Memory B cell (primary cell): Measurements from ENCODE around the gene SAMHD1.
A peak's percentile ranks its signal among the peaks of the same experiment; 100 is the strongest.
"Not testable (repeated sequence)": the region's sequence is repeated elsewhere in the genome, so short reads cannot be mapped to it uniquely, and the experiment has no call there.

ENCODE experiments used
- ATAC-seq: fragments of 150-1000 bp; cut with Tn5 transposase; 2 replicates; pipeline ENCODE4 v1.10.0; 2021; ENCODE audit warnings: low read depth, mild to moderate bottlenecking, moderate library complexity
- DNase-seq, 2 donors: peaks; one replicate each; pipeline ENCODE4 v3.0.0; 2022; ENCODE audit warnings: low spot score in 2 of 2
- H3K27ac Mint-ChIP-seq: one replicate; pipeline ENCODE4 v1.8.0; 2022; ENCODE audit warnings: mild to moderate bottlenecking, moderate library complexity, mixed read lengths
- H3K27me3 Mint-ChIP-seq: one replicate; pipeline ENCODE4 v1.8.0; 2022; ENCODE audit warnings: mixed read lengths
- H3K36me3 Mint-ChIP-seq: one replicate; pipeline ENCODE4 v1.8.0; 2022; ENCODE audit warnings: mild to moderate bottlenecking, mixed read lengths
- H3K4me1 Mint-ChIP-seq: one replicate; pipeline ENCODE4 v1.8.0; 2022; ENCODE audit warnings: mixed read lengths
- H3K4me3 Mint-ChIP-seq: one replicate; pipeline ENCODE4 v1.8.0; 2022; ENCODE audit warnings: mild to moderate bottlenecking, moderate library complexity, mixed read lengths
- H3K9me3 Mint-ChIP-seq: one replicate; pipeline ENCODE4 v1.8.0; 2022; ENCODE audit warnings: mixed read lengths

The SAMHD1 gene

DNA sequence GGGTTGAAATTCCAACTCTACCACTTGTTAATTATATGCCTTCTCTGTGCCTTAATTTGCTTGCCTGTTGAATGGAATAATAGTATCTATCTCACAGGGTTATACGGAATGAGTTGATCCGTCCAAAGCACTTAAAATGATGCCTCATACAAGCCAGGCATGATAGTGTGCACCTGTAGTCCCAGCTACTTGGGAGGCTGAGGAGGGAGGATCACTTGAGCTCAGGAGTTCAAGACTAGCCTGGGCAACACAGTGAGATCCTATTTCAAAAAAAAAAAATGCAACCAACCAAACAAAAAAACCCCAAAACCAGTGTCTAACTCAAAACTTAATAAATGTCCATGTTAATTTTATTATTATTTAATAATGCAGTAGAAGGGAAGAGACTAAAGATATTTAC lies 35.3 kb downstream of the SAMHD1 start:
- ATAC-seq: no peak
- Mint-ChIP-seq H3K4me1 (peaks cover 2% of the 10 kb centered on the region), H3K9me3 (no peaks in the 10 kb centered on the region), H3K27ac (no peak overlapping the region), H3K4me3 (no peak overlapping the region), H3K36me3 (peaks cover 9% of the 10 kb centered on the region), H3K27me3 (no peaks in the 10 kb centered on the region)
- DNase-seq: no peak

DNA sequence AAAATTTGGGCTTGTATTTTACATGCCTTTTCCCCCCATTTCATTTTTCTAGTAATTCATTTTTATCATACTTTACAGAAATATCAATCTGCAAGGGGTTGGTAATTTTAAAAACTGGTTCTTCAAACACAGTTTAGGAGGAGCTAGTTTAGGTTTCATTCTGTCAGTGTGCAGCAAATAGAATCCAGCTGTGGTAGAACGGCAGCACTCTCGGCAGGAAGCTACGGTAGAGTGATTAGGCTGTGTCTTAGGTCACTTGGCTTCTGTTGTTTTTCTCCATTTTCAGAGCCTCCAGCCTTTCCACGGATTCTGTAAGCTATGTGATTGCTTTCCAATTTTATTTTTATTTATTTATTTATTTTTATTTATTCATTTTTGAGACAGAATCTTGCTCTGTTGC lies 42.9 kb downstream of the SAMHD1 start:
- Mint-ChIP-seq H3K4me1 (no peaks in the 10 kb centered on the region), H3K36me3 (peaks cover 10% of the 10 kb centered on the region), H3K27ac (no peak overlapping the region), H3K27me3 (no peaks in the 10 kb centered on the region), H3K4me3 (no peak overlapping the region), H3K9me3 (no peaks in the 10 kb centered on the region)
- DNase-seq: no peak
- peak; percentile 90 for ATAC-seq

DNA sequence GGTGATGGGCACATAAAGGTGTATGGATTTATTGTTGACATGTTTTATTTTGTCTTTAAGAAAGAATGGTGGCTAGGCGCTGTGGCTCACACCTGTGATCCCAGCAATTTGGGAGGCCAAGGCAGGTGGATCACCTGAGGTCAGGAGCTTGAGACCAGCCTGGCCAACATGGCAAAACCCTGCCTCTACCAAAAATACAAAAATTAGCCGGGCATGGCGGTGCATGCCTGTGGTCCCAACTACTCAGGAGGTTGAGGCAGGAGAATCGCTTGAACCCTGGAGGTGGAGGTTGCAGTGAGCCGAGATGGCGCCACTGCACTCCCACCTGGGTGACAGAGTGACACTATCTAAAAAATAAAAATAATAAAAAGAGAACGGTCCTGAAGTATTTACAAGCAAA lies 45.4 kb downstream of the SAMHD1 start:
- H3K27ac Mint-ChIP-seq, H3K4me3 Mint-ChIP-seq, H3K9me3 Mint-ChIP-seq, ATAC-seq, H3K4me1 Mint-ChIP-seq, H3K27me3 Mint-ChIP-seq, DNase-seq: not testable (repeated sequence)
- H3K36me3 Mint-ChIP-seq: peaks cover 11% of the 10 kb centered on the region

DNA sequence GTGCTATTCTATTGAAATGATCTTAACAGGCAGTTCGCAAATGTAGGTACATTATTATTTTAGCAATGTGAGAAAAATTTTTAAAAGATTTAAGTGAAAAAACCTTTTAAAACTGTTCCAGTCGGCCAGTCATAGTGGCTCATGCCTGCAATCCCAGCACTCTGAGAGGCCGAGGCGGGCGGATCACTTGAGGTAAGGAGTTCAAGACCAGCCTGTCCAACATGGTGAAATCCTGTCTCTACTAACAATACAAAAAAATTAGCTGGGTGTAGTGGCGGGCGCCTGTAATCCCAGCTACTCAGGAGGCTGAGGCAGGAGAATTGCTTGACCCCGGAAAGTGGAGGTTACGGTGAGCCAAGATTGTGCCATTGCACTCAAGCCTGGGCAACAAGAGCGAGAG lies 45.9 kb downstream of the SAMHD1 start:
- H3K27me3 Mint-ChIP-seq, DNase-seq, H3K4me1 Mint-ChIP-seq, H3K4me3 Mint-ChIP-seq, ATAC-seq, H3K27ac Mint-ChIP-seq, H3K9me3 Mint-ChIP-seq: not testable (repeated sequence)
- H3K36me3 Mint-ChIP-seq: peaks cover 13% of the 10 kb centered on the region

DNA sequence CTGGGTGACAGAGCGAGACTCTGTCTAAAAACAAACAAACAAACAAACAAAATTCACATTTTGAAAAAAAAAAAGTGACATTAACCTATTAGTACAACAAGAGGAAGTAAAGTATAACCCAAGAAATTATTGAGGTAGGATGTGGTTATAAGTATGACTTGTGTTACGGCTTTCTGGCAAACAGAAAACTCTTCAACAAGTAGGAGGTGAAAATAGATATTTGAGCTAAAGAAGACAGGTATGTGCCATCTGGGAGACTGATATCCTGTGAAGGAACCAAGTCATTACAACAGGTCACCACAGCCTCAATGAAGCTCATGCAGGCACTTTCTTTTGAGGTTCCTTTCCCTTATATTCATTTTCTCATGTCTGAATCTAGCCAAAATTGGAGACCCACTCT lies 46.8 kb downstream of the SAMHD1 start:
- Mint-ChIP-seq H3K9me3 (no peaks in the 10 kb centered on the region), H3K27me3 (no peaks in the 10 kb centered on the region), H3K36me3 (peaks cover 13% of the 10 kb centered on the region), H3K27ac (no peak overlapping the region), H3K4me1 (no peaks in the 10 kb centered on the region), H3K4me3 (no peak overlapping the region)
- ATAC-seq (no peak), DNase-seq (no peak)

DNA sequence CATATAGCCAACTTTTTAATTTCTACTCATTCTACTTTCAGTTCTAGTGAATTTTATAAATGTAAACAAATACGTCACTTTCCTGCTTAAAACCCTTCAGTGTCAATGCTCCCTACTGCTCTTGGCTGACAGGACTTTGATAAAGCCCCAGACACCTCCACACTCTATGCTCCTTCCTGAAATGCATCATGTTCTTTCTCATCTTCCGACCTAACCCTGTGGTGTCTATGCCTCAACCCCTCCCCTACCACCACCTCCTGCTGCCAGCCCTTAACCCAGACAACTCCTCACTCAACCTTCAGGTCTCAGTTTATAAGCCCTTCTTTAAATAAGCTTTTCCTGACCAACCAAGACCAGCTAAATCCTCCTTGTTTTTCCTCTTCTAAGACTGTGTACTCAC lies 56.5 kb downstream of the SAMHD1 start:
- no peaks in the 10 kb centered on the region for H3K4me1 Mint-ChIP-seq
- H3K9me3 Mint-ChIP-seq: no peaks in the 10 kb centered on the region
- no peaks in the 10 kb centered on the region for H3K27me3 Mint-ChIP-seq
- no peak overlapping the region for H3K4me3 Mint-ChIP-seq
- peaks cover 14% of the 10 kb centered on the region for H3K36me3 Mint-ChIP-seq
- DNase-seq (no peak), ATAC-seq (no peak)
- peak overlapping the region; percentile 19 for H3K27ac Mint-ChIP-seq

DNA sequence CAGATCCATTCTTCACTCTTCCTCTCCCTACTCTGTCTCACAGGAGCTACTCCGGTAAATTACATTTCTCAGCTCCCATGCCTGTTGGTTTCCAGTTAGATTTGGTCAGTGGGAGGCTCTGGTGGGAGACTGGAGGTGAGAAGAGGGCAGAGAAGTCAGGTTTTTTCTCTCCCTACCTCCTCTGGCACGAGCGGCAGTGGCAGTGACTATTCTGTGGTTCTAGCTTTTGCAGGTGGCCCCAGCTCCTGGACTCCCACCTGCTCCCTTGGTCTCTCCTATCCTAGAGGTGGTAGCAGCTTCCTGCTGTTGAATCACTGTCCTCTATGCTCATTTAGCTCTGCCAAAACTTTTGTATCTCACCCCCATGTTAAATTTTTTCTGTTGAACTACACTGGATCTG lies 57.7 kb downstream of the SAMHD1 start:
- Mint-ChIP-seq H3K27me3 (no peaks in the 10 kb centered on the region), H3K4me3 (no peak overlapping the region), H3K9me3 (no peaks in the 10 kb centered on the region), H3K27ac (no peak overlapping the region), H3K4me1 (no peaks in the 10 kb centered on the region), H3K36me3 (peaks cover 11% of the 10 kb centered on the region)
- ATAC-seq (no peak), DNase-seq (no peak)

DNA sequence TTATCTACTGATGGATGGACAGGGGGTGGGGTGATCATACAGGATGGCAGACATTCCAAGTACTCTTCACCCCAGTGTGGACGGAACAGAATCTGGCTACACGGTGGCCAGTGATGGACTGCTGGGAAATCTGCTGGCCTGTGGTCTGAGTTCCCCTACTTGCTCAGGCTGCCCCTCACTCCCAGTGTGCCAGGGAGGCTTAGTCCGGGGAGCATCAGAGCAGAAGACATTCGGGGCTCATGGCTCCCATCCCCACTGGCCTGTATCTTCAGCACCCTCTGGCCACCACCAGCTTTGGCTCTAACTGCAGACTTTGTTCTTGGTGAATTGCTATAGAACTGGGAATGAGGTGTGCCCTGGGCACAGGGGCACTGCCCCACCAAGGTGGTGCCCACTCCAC lies 60.3 kb downstream of the SAMHD1 start:
- DNase-seq (no peak), ATAC-seq (no peak)
- H3K27ac Mint-ChIP-seq: no peak overlapping the region
- H3K4me3 Mint-ChIP-seq: no peak overlapping the region
- peaks cover 9% of the 10 kb centered on the region for H3K4me1 Mint-ChIP-seq
- H3K36me3 Mint-ChIP-seq: peaks cover 5% of the 10 kb centered on the region
- no peaks in the 10 kb centered on the region for H3K27me3 Mint-ChIP-seq
- H3K9me3 Mint-ChIP-seq: no peaks in the 10 kb centered on the region

DNA sequence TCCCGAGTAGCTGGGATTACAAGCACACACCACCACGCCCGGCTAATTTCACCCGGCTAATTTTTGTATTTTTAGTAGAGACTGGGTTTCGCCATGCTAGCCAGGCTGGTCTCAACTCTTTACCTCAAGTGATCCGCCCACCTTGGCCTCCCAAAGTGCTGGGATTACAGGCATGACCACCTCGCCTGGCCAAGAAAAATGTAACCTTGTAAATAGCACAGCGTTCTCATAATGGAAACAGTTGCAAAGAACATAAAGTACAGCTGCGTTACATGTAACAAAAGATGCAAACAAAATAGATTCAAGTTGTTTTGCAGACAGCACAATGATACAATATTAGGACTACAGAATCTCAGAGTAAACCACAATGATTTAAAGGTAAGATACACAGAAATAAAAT lies 60.9 kb downstream of the SAMHD1 start:
- H3K27me3 Mint-ChIP-seq: no peaks in the 10 kb centered on the region
- no peak overlapping the region for H3K27ac Mint-ChIP-seq
- H3K9me3 Mint-ChIP-seq: no peaks in the 10 kb centered on the region
- no peak overlapping the region for H3K4me3 Mint-ChIP-seq
- peaks cover 5% of the 10 kb centered on the region for H3K36me3 Mint-ChIP-seq
- peaks cover 9% of the 10 kb centered on the region for H3K4me1 Mint-ChIP-seq
- ATAC-seq (no peak), DNase-seq (no peak)

DNA sequence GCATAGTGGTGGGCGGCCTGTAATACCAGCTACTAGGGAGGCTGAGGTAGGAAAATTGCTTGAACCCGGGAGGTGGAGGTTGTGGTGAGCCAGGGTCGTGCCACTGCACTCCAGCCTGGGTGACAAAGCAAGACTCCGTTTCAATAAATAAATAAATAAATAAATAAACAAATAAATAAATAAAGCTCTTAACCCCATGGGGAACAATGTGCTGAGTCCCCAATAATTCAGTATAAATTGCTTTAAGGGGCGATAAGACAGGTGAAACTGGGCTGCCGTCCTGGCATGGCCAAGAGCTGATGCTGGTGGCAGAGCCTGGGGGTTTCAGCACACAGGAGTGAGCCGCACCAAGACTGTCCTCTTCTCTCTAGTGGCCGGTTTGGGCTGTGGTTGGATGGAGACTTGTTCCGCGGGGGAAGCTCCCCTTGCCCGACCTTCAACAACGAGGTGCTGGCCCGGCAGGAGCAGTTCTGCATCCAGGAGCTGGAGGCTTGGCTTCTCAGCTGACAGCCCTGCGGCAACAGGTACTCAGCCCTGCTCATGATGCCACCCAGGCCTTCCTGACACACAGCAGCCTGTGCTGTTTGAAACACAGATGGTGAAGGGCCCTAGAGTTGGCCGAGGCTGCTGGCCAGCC lies 62.5 kb downstream of the SAMHD1 start:
- peaks cover 11% of the 10 kb centered on the region for H3K4me1 Mint-ChIP-seq
- no peak overlapping the region for H3K27ac Mint-ChIP-seq
- H3K4me3 Mint-ChIP-seq: no peak overlapping the region
- peaks cover 1% of the 10 kb centered on the region for H3K9me3 Mint-ChIP-seq
- DNase-seq (no peak), ATAC-seq (no peak)
- peaks cover 4% of the 10 kb centered on the region for H3K36me3 Mint-ChIP-seq
- H3K27me3 Mint-ChIP-seq: no peaks in the 10 kb centered on the region

DNA sequence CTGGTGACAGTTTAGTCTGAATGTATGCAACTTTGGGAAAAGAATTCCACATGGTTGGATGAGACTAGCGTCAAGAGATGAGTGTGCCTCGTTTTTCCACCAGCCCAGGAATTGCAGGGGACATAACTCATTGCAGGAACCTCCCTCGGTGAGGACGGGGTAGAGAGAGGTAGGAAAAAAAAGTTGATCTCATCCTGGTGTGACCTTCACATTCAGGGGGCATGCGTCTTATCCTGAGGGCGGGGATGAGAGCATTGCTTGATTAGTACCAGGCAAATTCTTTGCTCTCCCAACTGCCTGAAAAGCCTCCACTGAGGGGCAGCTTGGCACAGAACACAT lies 63.8 kb downstream of the SAMHD1 start:
- peaks cover 1% of the 10 kb centered on the region for H3K9me3 Mint-ChIP-seq
- H3K27ac Mint-ChIP-seq: no peak overlapping the region
- ATAC-seq (no peak), DNase-seq (no peak)
- no peaks in the 10 kb centered on the region for H3K27me3 Mint-ChIP-seq
- H3K36me3 Mint-ChIP-seq: no peaks in the 10 kb centered on the region
- no peak overlapping the region for H3K4me3 Mint-ChIP-seq
- H3K4me1 Mint-ChIP-seq: peaks cover 11% of the 10 kb centered on the region

DNA sequence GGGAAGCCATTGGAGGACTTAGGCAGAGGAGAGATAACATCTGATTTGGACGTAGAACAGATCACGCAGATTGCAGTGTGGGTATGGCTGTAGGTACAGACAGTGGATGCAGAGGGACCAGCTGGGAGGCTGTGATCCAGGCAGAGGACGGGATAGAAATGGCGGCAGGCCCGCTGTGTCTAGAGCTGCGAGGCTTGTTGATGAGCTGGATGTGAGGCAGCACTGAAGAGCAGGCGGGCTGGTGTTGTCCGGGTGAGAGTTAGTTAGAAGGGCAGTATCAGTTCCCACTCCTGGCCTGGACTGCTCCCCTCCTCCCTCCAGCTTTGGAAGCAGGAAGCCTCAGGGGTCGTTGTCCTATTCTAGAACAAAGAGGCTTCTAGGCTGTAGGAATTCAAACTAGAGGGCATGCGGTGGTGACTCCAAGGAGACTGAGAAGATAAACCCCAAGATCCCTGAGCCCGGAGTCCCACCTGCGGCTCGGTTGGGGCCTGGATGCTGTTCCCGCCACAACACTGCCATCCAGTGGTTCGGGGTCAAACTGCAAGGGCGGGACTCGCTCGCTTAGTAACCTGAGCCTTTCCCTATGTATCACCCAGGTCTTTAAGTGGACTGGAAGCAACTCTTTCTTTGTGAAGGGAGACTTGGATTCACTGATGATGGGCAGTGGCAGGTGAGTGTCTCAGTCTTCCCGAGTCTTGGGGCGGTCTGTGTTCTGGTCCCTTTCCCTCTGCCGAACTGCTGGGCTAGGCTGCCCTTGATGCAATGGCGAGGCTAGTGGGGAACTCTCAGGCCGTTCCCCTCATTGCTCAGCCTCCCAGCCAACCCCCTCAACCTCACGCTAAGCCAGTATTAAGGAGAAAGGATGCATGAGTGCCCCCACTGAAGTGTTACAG lies 64.4 kb downstream of the SAMHD1 start:
- peak overlapping the region; percentile 66 for H3K4me3 Mint-ChIP-seq
- ATAC-seq: peak; percentile 95

DNA sequence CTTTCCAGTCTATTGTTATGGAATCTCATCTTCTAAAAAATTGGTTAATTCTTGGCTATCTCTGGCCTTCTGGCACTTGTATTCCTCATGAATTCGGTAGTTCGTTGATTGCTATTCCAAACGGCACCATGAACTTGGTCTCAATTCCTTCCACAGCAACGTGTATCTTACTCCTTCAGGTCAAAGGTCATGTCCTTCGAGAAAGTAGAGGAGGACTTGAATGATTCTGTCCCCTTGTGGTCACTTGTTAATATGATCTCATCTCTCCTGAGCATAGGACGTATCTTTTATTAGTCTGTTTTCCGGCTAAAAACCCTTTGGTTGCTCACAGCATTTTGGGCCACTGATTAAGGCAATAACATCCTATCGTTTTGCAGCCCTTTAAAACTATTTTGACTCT lies 66.2 kb downstream of the SAMHD1 start:
- H3K9me3 Mint-ChIP-seq: peaks cover 1% of the 10 kb centered on the region
- H3K4me1 Mint-ChIP-seq: peaks cover 11% of the 10 kb centered on the region
- DNase-seq: no peak
- no peaks in the 10 kb centered on the region for H3K36me3 Mint-ChIP-seq
- ATAC-seq: no peak
- H3K4me3 Mint-ChIP-seq: no peak overlapping the region
- H3K27me3 Mint-ChIP-seq: no peaks in the 10 kb centered on the region
- no peak overlapping the region for H3K27ac Mint-ChIP-seq

More for the DNA sequence above, 64.4 kb downstream of the SAMHD1 start:
- H3K4me1 Mint-ChIP-seq: peaks cover 11% of the 10 kb centered on the region
- peak; percentile 87 to 90 for DNase-seq
- peaks cover 1% of the 10 kb centered on the region for H3K9me3 Mint-ChIP-seq
- H3K27ac Mint-ChIP-seq: no peak overlapping the region
- no peaks in the 10 kb centered on the region for H3K27me3 Mint-ChIP-seq
- H3K36me3 Mint-ChIP-seq: no peaks in the 10 kb centered on the region

DNA sequence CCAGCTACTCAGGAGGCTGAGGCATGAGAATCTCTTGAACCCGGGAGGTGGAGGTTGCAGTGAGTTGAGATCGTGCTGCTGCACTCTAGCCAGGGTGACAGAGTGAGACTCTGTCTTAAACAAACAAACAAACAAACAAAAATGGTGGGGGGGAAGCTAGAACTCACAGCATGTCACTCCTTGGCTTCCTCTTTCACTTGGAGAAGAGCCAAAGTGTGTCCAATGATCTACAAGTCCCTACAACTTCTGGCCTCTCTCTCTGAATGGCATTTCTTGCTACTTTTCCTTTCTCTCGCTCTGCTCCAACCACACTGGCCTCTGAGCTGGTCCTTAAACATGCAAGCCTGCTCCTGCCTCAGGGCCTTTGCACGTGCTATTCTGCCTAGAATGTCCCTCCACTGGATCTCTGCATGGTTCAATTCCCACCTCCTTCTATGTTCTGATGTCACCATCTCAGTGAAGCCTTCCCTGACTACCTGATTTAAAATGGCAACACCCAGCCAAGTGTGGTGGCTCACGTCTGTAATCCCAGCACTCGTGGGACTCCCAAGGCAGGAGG lies 67.5 kb downstream of the SAMHD1 start:
- H3K27ac Mint-ChIP-seq: no peak overlapping the region
- H3K4me1 Mint-ChIP-seq: peaks cover 11% of the 10 kb centered on the region
- no peaks in the 10 kb centered on the region for H3K36me3 Mint-ChIP-seq
- DNase-seq: no peak
- no peak overlapping the region for H3K4me3 Mint-ChIP-seq
- H3K9me3 Mint-ChIP-seq: peaks cover 1% of the 10 kb centered on the region
- no peak for ATAC-seq
- H3K27me3 Mint-ChIP-seq: no peaks in the 10 kb centered on the region
